Nephron (organoid): Measurements from ENCODE around the gene PANX3.
"Not testable (repeated sequence)": the region's sequence is repeated elsewhere in the genome, so short reads cannot be mapped to it uniquely, and the experiment has no call there.

ENCODE experiments used
- H3K27ac Mint-ChIP-seq, 3 experiments: 2 replicates each; pipeline ENCODE4 v1.8.0; 2020; ENCODE audit warnings: mixed read lengths in 3 of 3, mild to moderate bottlenecking in 2 of 3, moderate library complexity in 1 of 3
- H3K27me3 Mint-ChIP-seq: 2 replicates; pipeline ENCODE4 v1.8.0; 2021; ENCODE audit warnings: low read depth, mild to moderate bottlenecking, moderate library complexity, mixed read lengths
- H3K36me3 Mint-ChIP-seq: 2 replicates; pipeline ENCODE4 v1.8.0; 2020; ENCODE audit warnings: low read depth, mixed read lengths
- H3K4me1 Mint-ChIP-seq: 2 replicates; pipeline ENCODE4 v1.8.0; 2020; ENCODE audit warnings: mixed read lengths
- H3K4me3 Mint-ChIP-seq, 3 experiments: 2 replicates each; pipeline ENCODE4 v1.8.0; 2020; ENCODE audit warnings: mild to moderate bottlenecking in 3 of 3, mixed read lengths in 3 of 3, moderate library complexity in 2 of 3
- H3K9me3 Mint-ChIP-seq: 2 replicates; pipeline ENCODE4 v1.8.0; 2020; ENCODE audit warnings: mixed read lengths
- CTCF ChIP-seq, 3 experiments: fragments of 200-600 bp; sonication (generic); IDR thresholded peaks; one replicate each; pipeline ENCODE4 v1.5.0; 2021; ENCODE audit warnings: antibody characterized with exemption in 3 of 3; ENCODE audit not compliant: unreplicated experiment in 3 of 3

PANX3 gene

GRCh38 chr11:124595302-124595701, 15.9 kb upstream of the PANX3 start:
- Mint-ChIP-seq H3K27me3 (peaks cover 6% of the 10 kb centered on the region), H3K27ac (no peak overlapping the region), H3K4me1 (no peaks in the 10 kb centered on the region), H3K9me3 (no peaks in the 10 kb centered on the region), H3K36me3 (no peaks in the 10 kb centered on the region), H3K4me3 (no peak overlapping the region)
- no peak for TF ChIP-seq CTCF (IDR thresholded peaks at IDR 0.05; ENCODE audit: unreplicated experiment in 3 of 3)

GRCh38 chr11:124597626-124598025, 13.6 kb upstream of the PANX3 start:
- peaks cover 8% of the 10 kb centered on the region for H3K4me1 Mint-ChIP-seq
- H3K36me3 Mint-ChIP-seq, result no peaks in the 10 kb centered on the region
- no peak for TF ChIP-seq CTCF (IDR thresholded peaks at IDR 0.05; ENCODE audit: unreplicated experiment in 3 of 3)
- no peak overlapping the region for H3K4me3 Mint-ChIP-seq
- H3K27ac Mint-ChIP-seq, result no peak overlapping the region
- H3K27me3 Mint-ChIP-seq, result peaks cover 6% of the 10 kb centered on the region
- H3K9me3 Mint-ChIP-seq, result no peaks in the 10 kb centered on the region

GRCh38 chr11:124600621-124601320, 10.5 kb upstream of the PANX3 start:
- Mint-ChIP-seq H3K4me1 (peaks cover 8% of the 10 kb centered on the region), H3K9me3 (no peaks in the 10 kb centered on the region), H3K27me3 (peaks cover 6% of the 10 kb centered on the region), H3K36me3 (no peaks in the 10 kb centered on the region), H3K27ac (peak overlapping the region in 1 of 3 experiments; percentile 16), H3K4me3 (no peak overlapping the region)
- no peak for TF ChIP-seq CTCF (IDR thresholded peaks at IDR 0.05; ENCODE audit: unreplicated experiment in 3 of 3)

GRCh38 chr11:124602193-124602592, 9.0 kb upstream of the PANX3 start:
- TF ChIP-seq CTCF (IDR thresholded peaks at IDR 0.05; ENCODE audit: unreplicated experiment in 3 of 3), result no peak
- H3K9me3 Mint-ChIP-seq, result no peaks in the 10 kb centered on the region
- no peak overlapping the region for H3K27ac Mint-ChIP-seq
- H3K36me3 Mint-ChIP-seq, result no peaks in the 10 kb centered on the region
- no peak overlapping the region for H3K4me3 Mint-ChIP-seq
- peaks cover 5% of the 10 kb centered on the region for H3K27me3 Mint-ChIP-seq
- H3K4me1 Mint-ChIP-seq, result peaks cover 8% of the 10 kb centered on the region

- H3K27ac Mint-ChIP-seq, H3K4me1 Mint-ChIP-seq, H3K4me3 Mint-ChIP-seq, H3K9me3 Mint-ChIP-seq, H3K36me3 Mint-ChIP-seq, H3K27me3 Mint-ChIP-seq: not testable (repeated sequence)
Measured at GRCh38 chr11:124602723-124603122, 8.5 kb upstream of the PANX3 start.

GRCh38 chr11:124605719-124606118, 5.5 kb upstream of the PANX3 start:
- no peak overlapping the region for H3K4me3 Mint-ChIP-seq
- H3K27ac Mint-ChIP-seq, result no peak overlapping the region
- H3K9me3 Mint-ChIP-seq, result no peaks in the 10 kb centered on the region
- no peaks in the 10 kb centered on the region for H3K27me3 Mint-ChIP-seq
- no peaks in the 10 kb centered on the region for H3K36me3 Mint-ChIP-seq
- no peak for TF ChIP-seq CTCF (IDR thresholded peaks at IDR 0.05; ENCODE audit: unreplicated experiment in 3 of 3)
- H3K4me1 Mint-ChIP-seq, result peaks cover 6% of the 10 kb centered on the region
